HepG2 (cell line): ENCODE measurements around the gene SESN1. TPM values are rescaled to one million over a fixed set of nuclear protein-coding genes. Genes with fewer than 3 reads are reported as not detected.

Experiments
- EHMT2 ChIP-seq: fragments of 200-600 bp; sonication (generic); IDR thresholded peaks from 2 replicates; pipeline ENCODE4 v1.7.0; 2017; ENCODE audit warnings: antibody characterized with exemption, low read depth, low read length, borderline replicate concordance
- HNRNPH1 ChIP-seq: fragments of 200-400 bp; formaldehyde crosslinking; optimal IDR thresholded peaks from 2 replicates; pipeline ENCODE3; 2017; ENCODE audit warnings: mild to moderate bottlenecking, low read depth, low read length
- ISX ChIP-seq: sonication (generic); formaldehyde crosslinking; conservative IDR thresholded peaks from 2 replicates; pipeline ENCODE4 v1.5.0; 2020; ENCODE audit warnings: missing genetic modification reagents
- MIXL1 ChIP-seq: IDR thresholded peaks from 2 replicates; pipeline ENCODE4 v1.6.1; 2016
- ONECUT2 ChIP-seq: sonication (generic); formaldehyde crosslinking; IDR thresholded peaks from 2 replicates; pipeline ENCODE4 v1.4.0; 2020; ENCODE audit warnings: missing genetic modification reagents
- PPARG ChIP-seq: conservative IDR thresholded peaks from 2 replicates; pipeline ENCODE4 v1.6.1; 2016; ENCODE audit warnings: missing biosample characterization, missing genetic modification reagents
- RXRB ChIP-seq: IDR thresholded peaks from 2 replicates; pipeline ENCODE4 v1.6.1; 2016; ENCODE audit warnings: borderline replicate concordance, missing genetic modification reagents, missing compliant biosample characterization
- TCF7 ChIP-seq: sonication (generic); IDR thresholded peaks from 2 replicates; pipeline ENCODE4 v1.6.1; 2016; ENCODE audit warnings: antibody characterized with exemption, low read depth
- WIZ ChIP-seq: sonication (generic); formaldehyde crosslinking; IDR thresholded peaks from 2 replicates; pipeline ENCODE4 v1.5.1; 2020; ENCODE audit warnings: mild to moderate bottlenecking, missing genetic modification reagents
- ZNF232 ChIP-seq: sonication (generic); formaldehyde crosslinking; IDR thresholded peaks from 2 replicates; pipeline ENCODE4 v1.4.0; 2020; ENCODE audit warnings: missing genetic modification reagents, borderline replicate concordance
- ZNF564 ChIP-seq: sonication (generic); formaldehyde crosslinking; IDR thresholded peaks from 2 replicates; pipeline ENCODE4 v1.8.1; 2023; ENCODE audit warnings: mild to moderate bottlenecking, missing genetic modification reagents
- ZNF644 ChIP-seq: IDR thresholded peaks from 2 replicates; pipeline ENCODE4 v1.6.1; 2016; ENCODE audit warnings: low read depth
- ZNF749 ChIP-seq: sonication (generic); formaldehyde crosslinking; IDR thresholded peaks from 2 replicates; pipeline ENCODE4 v1.8.0; 2022; ENCODE audit warnings: mild to moderate bottlenecking, missing genetic modification reagents, moderate library complexity, borderline replicate concordance
- ZSCAN22 ChIP-seq: sonication (generic); formaldehyde crosslinking; IDR thresholded peaks from 2 replicates; pipeline ENCODE4 v1.4.0; 2020; ENCODE audit warnings: mild to moderate bottlenecking, missing genetic modification reagents
- polyA plus RNA-seq, 8 experiments: library from polyadenylated mRNA; depleted of rRNA in 3 of 8; stranded (reverse) in 7 of 8; unstranded in 1 of 8; fragments of >200 nt; fragmentation: Illumina TruSeq in 4 of 8; extraction: Trizol in 4 of 8; gene quantifications; 2 replicates each; pipeline versions ENCODE4 v1.2.1 to v1.2.3, GENCODE V29; 2011 to 2016; ENCODE audit warnings: low read depth in 4 of 8, missing spikeins in 1 of 8, mixed read lengths in 1 of 8; ENCODE audit not compliant: insufficient read depth in 1 of 8
- total RNA-seq, 5 experiments: library from RNA; depleted of rRNA; stranded (reverse); fragments of >200 nt; fragmentation: Illumina TruSeq; extraction: Trizol; gene quantifications; 2 replicates each; pipeline ENCODE4 v1.2.3, GENCODE V29; 2016; ENCODE audit warnings: low read depth in 1 of 5
- TF ChIP-seq, protein P1 (sequence below): sonication (generic); formaldehyde crosslinking; IDR thresholded peaks from 2 replicates; pipeline ENCODE4 v1.5.0; 2020; ENCODE audit warnings: mild to moderate bottlenecking, missing genetic modification reagents
- TF ChIP-seq, protein P2 (sequence below): sonication (generic); formaldehyde crosslinking; IDR thresholded peaks from 2 replicates; pipeline ENCODE4 v1.4.0; 2020; ENCODE audit warnings: mild to moderate bottlenecking, missing genetic modification reagents
- TF ChIP-seq, protein P3 (sequence below): IDR thresholded peaks from 2 replicates; pipeline ENCODE4 v1.4.0; 2020; ENCODE audit warnings: mild to moderate bottlenecking, missing genetic modification reagents
- TF ChIP-seq, protein P4 (sequence below): sonication (generic); formaldehyde crosslinking; conservative IDR thresholded peaks from 2 replicates; pipeline ENCODE4 v1.4.0; 2020; ENCODE audit warnings: mild to moderate bottlenecking, missing genetic modification reagents, moderate library complexity

Gene SESN1
- total and polyA plus RNA-seq, 2 of the 13 experiments (the other 11 are each of a cell fraction or from before 2014, with no cell fraction given), result 24.9 to 44.7 TPM

DNA sequence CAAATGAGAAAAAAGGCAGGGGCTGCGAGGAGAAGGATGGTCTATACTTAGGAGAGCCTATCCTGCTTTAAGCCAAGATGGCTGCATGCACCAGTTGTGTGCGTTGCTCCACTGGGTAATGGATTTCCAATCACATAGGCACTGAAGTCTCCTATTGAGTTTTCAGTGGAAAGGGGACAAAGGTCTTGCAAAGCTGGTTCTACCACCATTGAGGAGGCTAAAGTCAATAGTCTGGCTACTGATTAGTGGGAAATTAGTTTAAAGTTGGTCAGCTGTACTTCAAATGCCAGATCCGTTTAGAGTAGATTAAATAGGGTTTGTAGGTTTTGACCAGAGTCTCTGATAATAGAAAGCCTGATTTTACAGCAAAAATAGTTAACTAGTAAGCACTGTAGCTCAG is 104.9 kb downstream of the SESN1 start (continued):
- TF ChIP-seq, protein P1, sequence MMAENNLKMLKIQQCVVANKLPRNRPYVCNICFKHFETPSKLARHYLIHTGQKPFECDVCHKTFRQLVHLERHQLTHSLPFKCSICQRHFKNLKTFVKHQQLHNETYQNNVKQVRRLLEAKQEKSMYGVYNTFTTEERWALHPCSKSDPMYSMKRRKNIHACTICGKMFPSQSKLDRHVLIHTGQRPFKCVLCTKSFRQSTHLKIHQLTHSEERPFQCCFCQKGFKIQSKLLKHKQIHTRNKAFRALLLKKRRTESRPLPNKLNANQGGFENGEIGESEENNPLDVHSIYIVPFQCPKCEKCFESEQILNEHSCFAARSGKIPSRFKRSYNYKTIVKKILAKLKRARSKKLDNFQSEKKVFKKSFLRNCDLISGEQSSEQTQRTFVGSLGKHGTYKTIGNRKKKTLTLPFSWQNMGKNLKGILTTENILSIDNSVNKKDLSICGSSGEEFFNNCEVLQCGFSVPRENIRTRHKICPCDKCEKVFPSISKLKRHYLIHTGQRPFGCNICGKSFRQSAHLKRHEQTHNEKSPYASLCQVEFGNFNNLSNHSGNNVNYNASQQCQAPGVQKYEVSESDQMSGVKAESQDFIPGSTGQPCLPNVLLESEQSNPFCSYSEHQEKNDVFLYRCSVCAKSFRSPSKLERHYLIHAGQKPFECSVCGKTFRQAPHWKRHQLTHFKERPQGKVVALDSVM (CRISPR knock-in tag), result no peak
- TF ChIP-seq HNRNPH1, result no peak
- TF ChIP-seq ISX (CRISPR knock-in tag), result no peak
- peak; percentile 91 for TF ChIP-seq PPARG
- TF ChIP-seq, protein P2, sequence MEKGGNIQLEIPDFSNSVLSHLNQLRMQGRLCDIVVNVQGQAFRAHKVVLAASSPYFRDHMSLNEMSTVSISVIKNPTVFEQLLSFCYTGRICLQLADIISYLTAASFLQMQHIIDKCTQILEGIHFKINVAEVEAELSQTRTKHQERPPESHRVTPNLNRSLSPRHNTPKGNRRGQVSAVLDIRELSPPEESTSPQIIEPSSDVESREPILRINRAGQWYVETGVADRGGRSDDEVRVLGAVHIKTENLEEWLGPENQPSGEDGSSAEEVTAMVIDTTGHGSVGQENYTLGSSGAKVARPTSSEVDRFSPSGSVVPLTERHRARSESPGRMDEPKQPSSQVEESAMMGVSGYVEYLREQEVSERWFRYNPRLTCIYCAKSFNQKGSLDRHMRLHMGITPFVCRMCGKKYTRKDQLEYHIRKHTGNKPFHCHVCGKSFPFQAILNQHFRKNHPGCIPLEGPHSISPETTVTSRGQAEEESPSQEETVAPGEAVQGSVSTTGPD, result peak; percentile 58; the same call in 1 of the 2 replicates
- TF ChIP-seq, protein P3, sequence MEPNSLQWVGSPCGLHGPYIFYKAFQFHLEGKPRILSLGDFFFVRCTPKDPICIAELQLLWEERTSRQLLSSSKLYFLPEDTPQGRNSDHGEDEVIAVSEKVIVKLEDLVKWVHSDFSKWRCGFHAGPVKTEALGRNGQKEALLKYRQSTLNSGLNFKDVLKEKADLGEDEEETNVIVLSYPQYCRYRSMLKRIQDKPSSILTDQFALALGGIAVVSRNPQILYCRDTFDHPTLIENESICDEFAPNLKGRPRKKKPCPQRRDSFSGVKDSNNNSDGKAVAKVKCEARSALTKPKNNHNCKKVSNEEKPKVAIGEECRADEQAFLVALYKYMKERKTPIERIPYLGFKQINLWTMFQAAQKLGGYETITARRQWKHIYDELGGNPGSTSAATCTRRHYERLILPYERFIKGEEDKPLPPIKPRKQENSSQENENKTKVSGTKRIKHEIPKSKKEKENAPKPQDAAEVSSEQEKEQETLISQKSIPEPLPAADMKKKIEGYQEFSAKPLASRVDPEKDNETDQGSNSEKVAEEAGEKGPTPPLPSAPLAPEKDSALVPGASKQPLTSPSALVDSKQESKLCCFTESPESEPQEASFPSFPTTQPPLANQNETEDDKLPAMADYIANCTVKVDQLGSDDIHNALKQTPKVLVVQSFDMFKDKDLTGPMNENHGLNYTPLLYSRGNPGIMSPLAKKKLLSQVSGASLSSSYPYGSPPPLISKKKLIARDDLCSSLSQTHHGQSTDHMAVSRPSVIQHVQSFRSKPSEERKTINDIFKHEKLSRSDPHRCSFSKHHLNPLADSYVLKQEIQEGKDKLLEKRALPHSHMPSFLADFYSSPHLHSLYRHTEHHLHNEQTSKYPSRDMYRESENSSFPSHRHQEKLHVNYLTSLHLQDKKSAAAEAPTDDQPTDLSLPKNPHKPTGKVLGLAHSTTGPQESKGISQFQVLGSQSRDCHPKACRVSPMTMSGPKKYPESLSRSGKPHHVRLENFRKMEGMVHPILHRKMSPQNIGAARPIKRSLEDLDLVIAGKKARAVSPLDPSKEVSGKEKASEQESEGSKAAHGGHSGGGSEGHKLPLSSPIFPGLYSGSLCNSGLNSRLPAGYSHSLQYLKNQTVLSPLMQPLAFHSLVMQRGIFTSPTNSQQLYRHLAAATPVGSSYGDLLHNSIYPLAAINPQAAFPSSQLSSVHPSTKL (CRISPR knock-in tag), result 0 out of 2 replicates have a peak, but pooled peaks have one; percentile 7
- 0 out of 2 replicates have a peak, but pooled peaks have one; percentile 71 for TF ChIP-seq ZNF232
- peak; percentile 13; the same call in 1 of the 2 replicates for TF ChIP-seq TCF7
- TF ChIP-seq EHMT2, result peak; percentile 87; the same call in 1 of the 2 replicates
- TF ChIP-seq RXRB (CRISPR knock-in tag), result peak; percentile 48; the same call in 1 of the 2 replicates
- TF ChIP-seq ZSCAN22 (CRISPR knock-in tag), result no peak
- no peak for TF ChIP-seq ZNF749
- peak; percentile 45; the same call in 1 of the 2 replicates for TF ChIP-seq WIZ (CRISPR knock-in tag)
- TF ChIP-seq ZNF564, result no peak
- peak; percentile 64 for TF ChIP-seq MIXL1 (CRISPR knock-in tag)
- TF ChIP-seq ZNF644 (CRISPR knock-in tag), result peak; percentile 97
- TF ChIP-seq, protein P4, sequence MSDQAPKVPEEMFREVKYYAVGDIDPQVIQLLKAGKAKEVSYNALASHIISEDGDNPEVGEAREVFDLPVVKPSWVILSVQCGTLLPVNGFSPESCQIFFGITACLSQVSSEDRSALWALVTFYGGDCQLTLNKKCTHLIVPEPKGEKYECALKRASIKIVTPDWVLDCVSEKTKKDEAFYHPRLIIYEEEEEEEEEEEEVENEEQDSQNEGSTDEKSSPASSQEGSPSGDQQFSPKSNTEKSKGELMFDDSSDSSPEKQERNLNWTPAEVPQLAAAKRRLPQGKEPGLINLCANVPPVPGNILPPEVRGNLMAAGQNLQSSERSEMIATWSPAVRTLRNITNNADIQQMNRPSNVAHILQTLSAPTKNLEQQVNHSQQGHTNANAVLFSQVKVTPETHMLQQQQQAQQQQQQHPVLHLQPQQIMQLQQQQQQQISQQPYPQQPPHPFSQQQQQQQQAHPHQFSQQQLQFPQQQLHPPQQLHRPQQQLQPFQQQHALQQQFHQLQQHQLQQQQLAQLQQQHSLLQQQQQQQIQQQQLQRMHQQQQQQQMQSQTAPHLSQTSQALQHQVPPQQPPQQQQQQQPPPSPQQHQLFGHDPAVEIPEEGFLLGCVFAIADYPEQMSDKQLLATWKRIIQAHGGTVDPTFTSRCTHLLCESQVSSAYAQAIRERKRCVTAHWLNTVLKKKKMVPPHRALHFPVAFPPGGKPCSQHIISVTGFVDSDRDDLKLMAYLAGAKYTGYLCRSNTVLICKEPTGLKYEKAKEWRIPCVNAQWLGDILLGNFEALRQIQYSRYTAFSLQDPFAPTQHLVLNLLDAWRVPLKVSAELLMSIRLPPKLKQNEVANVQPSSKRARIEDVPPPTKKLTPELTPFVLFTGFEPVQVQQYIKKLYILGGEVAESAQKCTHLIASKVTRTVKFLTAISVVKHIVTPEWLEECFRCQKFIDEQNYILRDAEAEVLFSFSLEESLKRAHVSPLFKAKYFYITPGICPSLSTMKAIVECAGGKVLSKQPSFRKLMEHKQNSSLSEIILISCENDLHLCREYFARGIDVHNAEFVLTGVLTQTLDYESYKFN (CRISPR knock-in tag), result peak; percentile 68
- peak; percentile 56; the same call in 1 of the 2 replicates for TF ChIP-seq ONECUT2 (CRISPR knock-in tag)
